SK-N-SH treated with all-trans-retinoic acid at 6 μM for 48 hours (cell line): ENCODE measurements around the gene DPCD.

Source experiments
- ARNTL ChIP-seq: fragments of 450-650 bp; formaldehyde crosslinking; IDR thresholded peaks from 2 replicates; pipeline ENCODE4 v1.5.0; 2020; ENCODE audit warnings: low read depth, mild to moderate bottlenecking, moderate library complexity, borderline replicate concordance
- PPARA ChIP-seq: fragments of 250-450 bp; sonication (Bioruptor Pico); IDR thresholded peaks from 2 replicates; pipeline ENCODE4 v1.5.0; 2020; ENCODE audit warnings: mild to moderate bottlenecking, borderline replicate concordance
- ZFP3 ChIP-seq: fragments of 250-450 bp; sonication (Bioruptor Pico); IDR thresholded peaks from 2 replicates; pipeline ENCODE4 v1.5.0; 2020; ENCODE audit warnings: mild to moderate bottlenecking, moderate library complexity
- TF ChIP-seq, protein P1 (sequence below): fragments of 250-450 bp; sonication (Bioruptor Pico); IDR thresholded peaks from 2 replicates; pipeline ENCODE4 v1.5.1; 2020; ENCODE audit warnings: low read depth, mild to moderate bottlenecking, moderate library complexity
- TF ChIP-seq, protein P2 (sequence below): fragments of 250-450 bp; sonication (Bioruptor Pico); IDR thresholded peaks from 2 replicates; pipeline ENCODE4 v1.8.0; 2021; ENCODE audit warnings: low read depth, mild to moderate bottlenecking, moderate library complexity, borderline replicate concordance
- TF ChIP-seq, protein P3 (sequence below): fragments of 250-450 bp; sonication (Bioruptor Pico); IDR thresholded peaks from 2 replicates; pipeline ENCODE4 v1.5.0; 2020; ENCODE audit warnings: mild to moderate bottlenecking, moderate library complexity

DNA sequence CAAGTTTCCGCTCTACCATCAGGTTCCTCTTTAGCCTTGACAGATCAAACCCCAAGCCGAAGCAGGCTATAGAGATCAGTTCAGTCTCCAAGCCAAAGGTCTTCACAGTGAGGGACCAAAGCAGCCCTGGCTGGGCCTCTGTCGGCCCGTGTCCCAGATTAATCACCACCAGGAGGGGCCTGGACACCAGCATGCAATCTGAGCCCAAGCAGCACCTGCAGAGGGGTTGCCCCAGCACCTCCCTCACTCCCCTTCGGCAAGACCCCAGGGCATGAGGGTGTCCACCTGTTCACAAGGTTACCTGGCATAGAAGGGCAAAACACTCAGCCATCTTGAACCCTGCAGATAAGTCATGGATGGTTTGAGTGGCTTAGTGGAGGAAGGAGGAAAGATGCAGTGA, 70.9 kb downstream of the DPCD start:
- TF ChIP-seq, protein P1, sequence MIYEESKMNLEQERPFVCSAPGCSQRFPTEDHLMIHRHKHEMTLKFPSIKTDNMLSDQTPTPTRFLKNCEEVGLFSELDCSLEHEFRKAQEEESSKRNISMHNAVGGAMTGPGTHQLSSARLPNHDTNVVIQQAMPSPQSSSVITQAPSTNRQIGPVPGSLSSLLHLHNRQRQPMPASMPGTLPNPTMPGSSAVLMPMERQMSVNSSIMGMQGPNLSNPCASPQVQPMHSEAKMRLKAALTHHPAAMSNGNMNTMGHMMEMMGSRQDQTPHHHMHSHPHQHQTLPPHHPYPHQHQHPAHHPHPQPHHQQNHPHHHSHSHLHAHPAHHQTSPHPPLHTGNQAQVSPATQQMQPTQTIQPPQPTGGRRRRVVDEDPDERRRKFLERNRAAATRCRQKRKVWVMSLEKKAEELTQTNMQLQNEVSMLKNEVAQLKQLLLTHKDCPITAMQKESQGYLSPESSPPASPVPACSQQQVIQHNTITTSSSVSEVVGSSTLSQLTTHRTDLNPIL (CRISPR knock-in tag) = no peak
- TF ChIP-seq ARNTL (CRISPR knock-in tag) (no peak), PPARA (CRISPR knock-in tag) (no peak), ZFP3 (CRISPR knock-in tag) (no peak)
- TF ChIP-seq, protein P2, sequence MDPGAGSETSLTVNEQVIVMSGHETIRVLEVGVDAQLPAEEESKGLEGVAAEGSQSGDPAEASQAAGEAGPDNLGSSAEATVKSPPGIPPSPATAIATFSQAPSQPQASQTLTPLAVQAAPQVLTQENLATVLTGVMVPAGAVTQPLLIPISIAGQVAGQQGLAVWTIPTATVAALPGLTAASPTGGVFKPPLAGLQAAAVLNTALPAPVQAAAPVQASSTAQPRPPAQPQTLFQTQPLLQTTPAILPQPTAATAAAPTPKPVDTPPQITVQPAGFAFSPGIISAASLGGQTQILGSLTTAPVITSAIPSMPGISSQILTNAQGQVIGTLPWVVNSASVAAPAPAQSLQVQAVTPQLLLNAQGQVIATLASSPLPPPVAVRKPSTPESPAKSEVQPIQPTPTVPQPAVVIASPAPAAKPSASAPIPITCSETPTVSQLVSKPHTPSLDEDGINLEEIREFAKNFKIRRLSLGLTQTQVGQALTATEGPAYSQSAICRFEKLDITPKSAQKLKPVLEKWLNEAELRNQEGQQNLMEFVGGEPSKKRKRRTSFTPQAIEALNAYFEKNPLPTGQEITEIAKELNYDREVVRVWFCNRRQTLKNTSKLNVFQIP (CRISPR knock-in tag) = no peak
- TF ChIP-seq, protein P3, sequence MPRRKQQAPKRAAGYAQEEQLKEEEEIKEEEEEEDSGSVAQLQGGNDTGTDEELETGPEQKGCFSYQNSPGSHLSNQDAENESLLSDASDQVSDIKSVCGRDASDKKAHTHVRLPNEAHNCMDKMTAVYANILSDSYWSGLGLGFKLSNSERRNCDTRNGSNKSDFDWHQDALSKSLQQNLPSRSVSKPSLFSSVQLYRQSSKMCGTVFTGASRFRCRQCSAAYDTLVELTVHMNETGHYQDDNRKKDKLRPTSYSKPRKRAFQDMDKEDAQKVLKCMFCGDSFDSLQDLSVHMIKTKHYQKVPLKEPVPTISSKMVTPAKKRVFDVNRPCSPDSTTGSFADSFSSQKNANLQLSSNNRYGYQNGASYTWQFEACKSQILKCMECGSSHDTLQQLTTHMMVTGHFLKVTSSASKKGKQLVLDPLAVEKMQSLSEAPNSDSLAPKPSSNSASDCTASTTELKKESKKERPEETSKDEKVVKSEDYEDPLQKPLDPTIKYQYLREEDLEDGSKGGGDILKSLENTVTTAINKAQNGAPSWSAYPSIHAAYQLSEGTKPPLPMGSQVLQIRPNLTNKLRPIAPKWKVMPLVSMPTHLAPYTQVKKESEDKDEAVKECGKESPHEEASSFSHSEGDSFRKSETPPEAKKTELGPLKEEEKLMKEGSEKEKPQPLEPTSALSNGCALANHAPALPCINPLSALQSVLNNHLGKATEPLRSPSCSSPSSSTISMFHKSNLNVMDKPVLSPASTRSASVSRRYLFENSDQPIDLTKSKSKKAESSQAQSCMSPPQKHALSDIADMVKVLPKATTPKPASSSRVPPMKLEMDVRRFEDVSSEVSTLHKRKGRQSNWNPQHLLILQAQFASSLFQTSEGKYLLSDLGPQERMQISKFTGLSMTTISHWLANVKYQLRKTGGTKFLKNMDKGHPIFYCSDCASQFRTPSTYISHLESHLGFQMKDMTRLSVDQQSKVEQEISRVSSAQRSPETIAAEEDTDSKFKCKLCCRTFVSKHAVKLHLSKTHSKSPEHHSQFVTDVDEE = no peak
